ENCODE results near the gene KCNJ6.

The KCNJ6 gene

GRCh38 chr21:37561941-37562919 lies 354.0 kb downstream of the KCNJ6 start:
- Histone ChIP-seq H3K4me3 (no peak overlapping the region), H3K27me3 (ENCODE audit: low read depth) (no peaks in the 10 kb centered on the region), H3K9me3 (peaks cover 3% of the 10 kb centered on the region; the same call in 1 of the 2 replicates), H3K4me1 (peaks cover 6% of the 10 kb centered on the region), H3K36me3 (replicated peaks) (no peaks in the 10 kb centered on the region)
- in situ Hi-C loops (cut with MboI; ENCODE audit: low sequenced_read_pairs), result no loop called here
- DNase-seq (ENCODE audit: low spot score in 2 of 2), result no peak

DNA sequence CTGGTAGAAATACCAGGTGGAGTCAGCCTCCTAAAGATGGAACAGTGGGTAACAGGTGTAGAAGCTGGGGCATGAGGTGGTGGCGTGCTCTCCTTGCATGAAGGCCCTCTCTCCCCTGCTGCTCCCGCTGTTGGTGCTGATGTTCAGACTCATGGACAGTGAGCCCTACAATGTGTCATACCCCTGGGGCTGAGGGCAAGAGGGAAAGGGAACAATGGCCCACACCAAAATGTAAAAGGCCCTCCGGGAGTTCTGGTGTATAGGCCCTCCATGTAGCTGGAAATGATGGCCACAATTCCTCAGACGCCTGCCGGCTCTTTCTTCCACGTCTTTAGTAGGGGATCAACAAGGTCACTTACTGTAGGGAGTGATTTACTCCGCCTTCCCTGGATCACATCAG lies 354.8 kb downstream of the KCNJ6 start:
- no peak for DNase-seq (ENCODE audit: low spot score in 2 of 2)
- Histone ChIP-seq H3K9me3 (peaks cover 3% of the 10 kb centered on the region; the same call in 1 of the 2 replicates), H3K4me3 (no peak overlapping the region), H3K27me3 (ENCODE audit: low read depth) (no peaks in the 10 kb centered on the region), H3K36me3 (replicated peaks) (no peaks in the 10 kb centered on the region), H3K4me1 (peaks cover 6% of the 10 kb centered on the region)
- in situ Hi-C loops (cut with MboI; ENCODE audit: low sequenced_read_pairs), result no loop called here

- no peaks in the 10 kb centered on the region for H3K36me3 ChIP-seq (replicated peaks)
- H3K27me3 ChIP-seq (ENCODE audit: low read depth), result no peaks in the 10 kb centered on the region
- in situ Hi-C loops (cut with MboI; ENCODE audit: low sequenced_read_pairs), result no loop called here
- DNase-seq (ENCODE audit: low spot score in 2 of 2), result no peak
- peaks cover 6% of the 10 kb centered on the region for H3K4me1 ChIP-seq
- H3K4me3 ChIP-seq, result no peak overlapping the region
- H3K9me3 ChIP-seq, result peaks cover 3% of the 10 kb centered on the region; the same call in 1 of the 2 replicates
These were observed 355.9 kb downstream of the KCNJ6 start for GRCh38 chr21:37560385-37560784.

GRCh38 chr21:37558676-37559211 lies 357.5 kb downstream of the KCNJ6 start:
- Histone ChIP-seq H3K9me3 (no peaks in the 10 kb centered on the region), H3K4me1 (0 out of 2 replicates have a peak, but pooled peaks cover 4% of the 10 kb centered on the region), H3K36me3 (replicated peaks) (no peaks in the 10 kb centered on the region), H3K27me3 (ENCODE audit: low read depth) (no peaks in the 10 kb centered on the region), H3K4me3 (no peak overlapping the region)
- no peak for DNase-seq (ENCODE audit: low spot score in 2 of 2)
- in situ Hi-C loops (cut with MboI; ENCODE audit: low sequenced_read_pairs), result no loop called here

All from HAP-1 (cell line).